ENCODE data around the gene PACRG. TPM values are rescaled to one million over a fixed set of nuclear protein-coding genes. Genes with fewer than 3 reads are reported as not detected.

The PACRG gene
- total RNA-seq, 1 donor from 2014 or later = 0.17 TPM

- no peak for DNase-seq
These were observed 527.5 kb downstream of the PACRG start for GRCh38 chr6:163255265-163255664.

GRCh38 chr6:163259689-163260088 lies 531.9 kb downstream of the PACRG start:
- no peak for DNase-seq

GRCh38 chr6:163260111-163260895 lies 532.5 kb downstream of the PACRG start:
- DNase-seq = peak; percentile 52

- DNase-seq = no peak
These were observed 533.1 kb downstream of the PACRG start for GRCh38 chr6:163260911-163261310.

DNA sequence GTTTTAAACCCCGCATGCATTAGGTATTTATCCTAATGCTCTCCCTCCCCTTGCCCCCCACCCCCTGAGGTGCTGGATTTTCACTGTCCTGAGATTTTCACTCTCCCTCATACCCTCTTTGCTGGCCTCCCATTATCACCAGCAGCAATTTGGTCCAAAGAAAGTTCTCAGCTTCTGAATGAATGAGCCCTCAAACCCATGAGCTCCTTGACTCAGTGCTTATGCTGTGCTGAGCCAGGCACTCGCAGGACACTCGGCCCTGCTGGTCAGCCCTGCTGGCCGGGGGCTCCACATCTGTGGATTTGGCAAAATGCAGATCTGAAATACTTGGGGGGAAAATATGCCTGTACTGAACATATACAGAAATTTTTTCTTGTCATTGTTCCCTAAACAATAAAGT lies 533.6 kb downstream of the PACRG start:
- no peak for DNase-seq

GRCh38 chr6:163262080-163262479 lies 534.3 kb downstream of the PACRG start:
- no peak for DNase-seq

GRCh38 chr6:163263196-163263595 lies 535.4 kb downstream of the PACRG start:
- no peak for DNase-seq

DNA sequence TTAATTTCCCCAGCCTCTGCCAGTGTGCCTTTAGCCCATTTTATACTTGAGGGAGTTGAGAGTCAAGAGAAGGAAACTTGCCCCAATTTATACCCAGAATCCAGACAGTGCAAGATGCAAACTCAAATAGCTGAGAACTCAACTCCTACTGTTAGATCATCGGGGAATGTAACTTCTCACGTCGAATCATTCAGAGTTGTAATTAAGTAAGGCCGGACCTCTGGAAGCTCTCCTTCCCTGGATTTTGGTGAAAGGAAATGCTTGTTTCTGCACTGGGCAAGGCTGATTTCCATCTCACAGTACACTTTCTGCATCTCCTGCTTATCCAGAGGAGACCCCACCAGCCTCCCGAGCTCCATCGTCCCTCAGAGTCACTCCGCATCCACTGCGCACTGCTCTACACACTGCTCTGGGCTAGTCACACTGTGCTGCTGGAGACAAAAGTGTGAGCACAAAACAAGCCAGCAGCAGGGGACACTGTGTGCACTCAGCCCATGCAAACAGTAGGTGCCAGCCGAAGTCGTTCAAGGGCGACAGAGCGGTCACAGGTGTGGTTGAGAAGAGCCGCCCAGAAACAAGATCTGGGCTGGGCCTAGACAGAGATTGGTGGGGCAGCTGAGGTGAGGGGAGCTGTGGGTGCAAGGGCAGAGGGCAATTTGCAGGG lies 536.4 kb downstream of the PACRG start:
- no peak for DNase-seq

DNA sequence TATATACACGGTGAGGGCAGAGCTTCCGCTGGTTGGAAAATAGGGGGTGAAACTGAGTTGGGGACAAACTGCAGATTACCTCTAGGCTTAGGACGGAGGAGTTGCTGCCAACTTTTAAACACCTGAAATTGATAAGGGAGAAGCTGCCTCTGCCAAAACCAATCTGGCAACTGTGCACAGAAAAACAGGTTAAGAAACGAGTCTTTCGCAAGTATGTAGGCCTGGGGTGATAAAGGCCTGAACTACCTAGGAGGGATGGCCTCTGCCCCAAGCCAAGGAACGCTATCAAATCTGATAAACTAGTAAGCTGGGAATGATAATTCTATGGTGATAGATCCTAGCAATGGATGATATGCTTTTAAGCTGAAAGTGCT lies 536.9 kb downstream of the PACRG start:
- DNase-seq = no peak

DNA sequence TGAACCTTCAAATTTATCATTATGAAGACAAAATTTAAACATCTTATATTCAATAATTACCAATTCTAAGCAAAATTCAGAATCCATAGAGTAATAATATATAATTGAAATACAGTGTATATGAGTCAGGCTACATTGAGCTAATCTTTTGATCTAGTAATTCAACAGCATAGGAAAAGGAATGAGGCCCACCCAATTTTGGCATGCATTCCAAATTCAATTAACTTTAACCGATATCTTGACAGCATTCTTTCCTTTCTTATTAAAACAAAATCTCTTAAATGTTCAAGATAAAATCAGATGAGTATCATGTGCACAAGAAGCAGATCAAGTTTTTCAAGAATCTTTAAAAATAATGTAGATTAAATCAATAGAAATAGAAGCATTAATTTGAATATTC lies 553.9 kb downstream of the PACRG start:
- DNase-seq = no peak

DNA sequence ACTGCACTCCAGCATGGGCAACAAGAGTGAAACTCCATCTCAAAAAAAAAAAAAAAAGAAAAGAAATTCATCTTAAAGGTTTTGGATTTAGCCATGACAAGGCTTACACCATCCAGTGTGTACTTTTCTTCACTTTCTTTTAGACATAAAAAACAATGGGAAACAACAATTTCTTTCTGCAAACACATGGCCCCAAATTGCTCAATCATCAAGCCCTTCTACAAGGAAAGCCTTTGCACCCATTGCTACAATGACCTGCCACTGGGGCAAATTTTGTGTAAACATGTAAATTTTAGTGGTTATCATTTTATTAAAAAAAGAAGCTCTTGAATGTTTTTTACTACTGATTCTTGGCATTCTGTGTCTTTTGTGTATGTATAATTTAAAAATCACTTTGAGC lies 554.9 kb downstream of the PACRG start:
- no peak for DNase-seq

GRCh38 chr6:163284151-163284550 lies 556.4 kb downstream of the PACRG start:
- DNase-seq = peak; percentile 72

- no peak for DNase-seq
These were observed 557.9 kb downstream of the PACRG start for GRCh38 chr6:163285691-163286090.

- DNase-seq = no peak
These were observed 559.9 kb downstream of the PACRG start for GRCh38 chr6:163287626-163288025.

DNA sequence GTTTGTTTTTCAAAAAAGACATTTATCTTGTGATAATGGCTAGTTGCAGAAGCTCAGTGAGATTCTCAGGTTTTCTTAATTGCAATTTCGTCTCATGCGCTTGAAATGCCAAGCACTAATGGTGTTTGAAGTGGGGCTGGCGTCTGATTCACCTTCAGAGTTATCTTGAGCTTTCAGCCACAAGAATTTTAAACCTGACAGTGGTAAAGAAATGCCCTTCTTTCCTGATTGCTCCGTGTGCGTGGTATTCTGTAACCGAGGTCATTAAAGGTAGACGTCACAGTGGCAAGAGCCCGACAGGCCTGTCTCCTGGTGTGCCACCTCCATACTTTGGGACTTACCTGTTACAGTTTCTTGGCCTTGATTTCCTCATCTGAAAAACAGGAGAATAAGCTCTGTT lies 560.3 kb downstream of the PACRG start:
- DNase-seq = no peak

GRCh38 chr6:163288915-163289314 lies 561.1 kb downstream of the PACRG start:
- no peak for DNase-seq

- DNase-seq = no peak
These were observed 561.7 kb downstream of the PACRG start for GRCh38 chr6:163289447-163289846.

DNA sequence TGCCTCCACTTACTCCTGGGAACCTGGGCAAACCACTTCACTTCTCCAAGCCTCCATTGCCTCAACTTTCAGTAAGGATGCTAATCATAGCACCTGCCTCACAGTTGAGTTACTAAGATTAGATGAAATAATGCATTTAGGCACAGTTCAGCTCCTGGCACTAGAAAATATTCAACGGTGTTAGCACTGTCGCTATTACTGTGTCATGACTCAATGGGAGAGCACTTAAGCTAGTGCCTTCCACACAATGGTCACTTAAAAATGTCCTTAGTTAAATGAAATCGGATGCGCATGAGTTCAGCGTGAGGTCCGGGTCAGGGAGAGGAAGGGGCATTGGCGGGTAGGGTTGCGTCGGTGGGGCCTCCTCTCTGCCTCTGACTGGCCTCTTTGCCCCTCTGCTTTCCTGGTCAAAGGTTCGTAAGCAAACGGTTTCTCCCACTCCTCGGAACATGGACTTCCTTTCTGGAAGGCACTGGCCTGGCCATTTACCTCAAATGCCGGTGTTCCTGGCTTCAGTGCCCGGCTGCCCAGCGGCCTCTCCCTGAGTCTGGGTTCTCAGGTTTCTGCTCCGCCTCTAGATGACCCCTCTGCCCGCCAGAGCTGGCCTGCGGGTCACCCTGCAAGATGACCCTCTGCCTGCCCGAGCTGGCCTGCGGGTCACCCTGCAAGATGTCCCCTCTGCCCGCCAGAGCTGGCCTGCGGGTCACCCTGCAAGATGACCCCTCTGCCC lies 562.9 kb downstream of the PACRG start:
- no peak for DNase-seq

GRCh38 chr6:163291622-163292021 lies 563.8 kb downstream of the PACRG start:
- peak; percentile 75 for DNase-seq

DNA sequence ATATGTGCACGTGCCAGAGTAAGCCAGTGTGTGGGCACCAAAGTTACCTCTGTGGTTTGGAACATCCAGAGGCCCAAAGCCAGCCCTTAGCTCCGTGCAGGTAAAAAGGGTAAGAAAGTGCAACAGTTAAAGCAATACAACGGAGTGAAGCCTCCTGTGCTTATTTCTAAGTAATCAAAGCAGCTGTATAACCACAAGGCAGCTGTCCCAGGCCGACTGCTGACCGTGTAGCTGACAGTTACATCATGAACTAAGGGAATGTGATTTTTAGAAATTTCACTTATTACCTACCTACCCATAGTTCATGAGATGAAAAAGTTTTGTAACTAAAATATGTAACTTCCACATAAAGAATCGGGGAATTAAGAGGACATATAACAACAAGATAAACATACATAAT lies 565.5 kb downstream of the PACRG start:
- no peak for DNase-seq

GRCh38 chr6:163294734-163295133 lies 567.0 kb downstream of the PACRG start:
- DNase-seq = no peak

DNA sequence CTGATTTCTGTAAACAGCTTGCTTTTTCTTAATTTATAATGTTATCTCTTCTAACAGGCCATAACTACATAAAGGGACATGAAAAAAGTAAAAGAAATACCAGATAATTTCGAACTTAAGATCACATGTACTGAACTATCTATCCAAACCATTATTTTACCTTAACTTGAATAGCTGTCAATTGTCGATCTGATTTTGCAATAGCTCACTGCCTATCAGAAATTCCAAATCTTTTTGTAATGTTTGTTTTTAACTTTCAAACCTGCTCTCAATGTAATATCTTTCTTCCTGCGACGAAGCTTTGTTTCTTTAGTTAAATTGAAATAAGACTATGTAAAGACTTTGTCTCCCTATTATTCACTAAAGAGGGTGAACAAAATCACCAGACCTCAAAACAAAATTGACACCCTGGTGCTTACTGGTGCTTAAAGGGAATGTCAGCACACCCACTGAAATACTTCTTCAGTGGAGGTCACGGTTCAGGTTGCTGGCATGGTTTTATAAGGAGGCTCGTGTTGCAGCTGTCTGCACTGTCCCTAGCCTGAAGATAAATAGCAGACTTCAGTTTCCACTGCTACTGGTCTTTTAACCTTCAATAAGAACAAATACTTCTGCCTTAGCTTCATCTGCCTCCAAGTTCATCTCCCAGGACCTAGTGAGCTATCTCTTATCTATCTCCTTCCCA lies 569.2 kb downstream of the PACRG start:
- no peak for DNase-seq

All from dermis blood vessel endothelial cell (primary cell).